ENCODE measurements around the gene KCNA2. TPM values are rescaled to one million over a fixed set of nuclear protein-coding genes. Genes with fewer than 3 reads are reported as not detected.

Gene KCNA2
- total RNA-seq, 1 experiment from 2014 or later = not detected

- no peak for DNase-seq (ENCODE audit: low spot score)
These were observed 3.7 kb downstream of the KCNA2 start for GRCh38 chr1:110602466-110602865.

GRCh38 chr1:110601332-110601731 is 4.8 kb downstream of the KCNA2 start:
- no peak for DNase-seq (ENCODE audit: low spot score)

- DNase-seq (ENCODE audit: low spot score) = no peak
These were observed 5.4 kb downstream of the KCNA2 start for GRCh38 chr1:110600716-110601115.

GRCh38 chr1:110597966-110598365 is 8.2 kb downstream of the KCNA2 start:
- DNase-seq (ENCODE audit: low spot score) = no peak

GRCh38 chr1:110596312-110596711 is 9.8 kb downstream of the KCNA2 start:
- DNase-seq (ENCODE audit: low spot score) = no peak

GRCh38 chr1:110595353-110595710 is 10.8 kb downstream of the KCNA2 start:
- no peak for DNase-seq (ENCODE audit: low spot score)

GRCh38 chr1:110594456-110595352 is 11.5 kb downstream of the KCNA2 start:
- no peak for DNase-seq (ENCODE audit: low spot score)

GRCh38 chr1:110593902-110594301 is 12.3 kb downstream of the KCNA2 start:
- DNase-seq (ENCODE audit: low spot score) = no peak

GRCh38 chr1:110591956-110592355 is 14.2 kb downstream of the KCNA2 start:
- DNase-seq (ENCODE audit: low spot score) = no peak

GRCh38 chr1:110588991-110589390 is 17.2 kb downstream of the KCNA2 start:
- no peak for DNase-seq (ENCODE audit: low spot score)

- DNase-seq (ENCODE audit: low spot score) = no peak
These were observed 17.7 kb downstream of the KCNA2 start for GRCh38 chr1:110588486-110588885.

GRCh38 chr1:110587906-110588305 is 18.3 kb downstream of the KCNA2 start:
- no peak for DNase-seq (ENCODE audit: low spot score)

GRCh38 chr1:110585481-110585880 is 20.7 kb downstream of the KCNA2 start:
- no peak for DNase-seq (ENCODE audit: low spot score)

- no peak for DNase-seq (ENCODE audit: low spot score)
These were observed 22.1 kb downstream of the KCNA2 start for GRCh38 chr1:110584045-110584444.

GRCh38 chr1:110583505-110583904 is 22.7 kb downstream of the KCNA2 start:
- no peak for DNase-seq (ENCODE audit: low spot score)

- no peak for DNase-seq (ENCODE audit: low spot score)
These were observed 23.8 kb downstream of the KCNA2 start for GRCh38 chr1:110582378-110582777.

GRCh38 chr1:110581682-110582145 is 24.4 kb downstream of the KCNA2 start:
- no peak for DNase-seq (ENCODE audit: low spot score)

GRCh38 chr1:110580244-110580643 is 25.9 kb downstream of the KCNA2 start:
- DNase-seq (ENCODE audit: low spot score) = no peak

- DNase-seq (ENCODE audit: low spot score) = no peak
These were observed 26.7 kb downstream of the KCNA2 start for GRCh38 chr1:110579460-110579859.

GRCh38 chr1:110576441-110576840 is 29.7 kb downstream of the KCNA2 start:
- no peak for DNase-seq (ENCODE audit: low spot score)

- no peak for DNase-seq (ENCODE audit: low spot score)
These were observed 32.8 kb downstream of the KCNA2 start for GRCh38 chr1:110573314-110573713.

GRCh38 chr1:110572751-110573150 is 33.4 kb downstream of the KCNA2 start:
- DNase-seq (ENCODE audit: low spot score) = no peak

- DNase-seq (ENCODE audit: low spot score) = no peak
These were observed 35.3 kb downstream of the KCNA2 start for GRCh38 chr1:110570901-110571300.

All from HT-29 (cell line).